ENCODE measurements around the gene ZNF841. TPM values are rescaled to one million over a fixed set of nuclear protein-coding genes. Genes with fewer than 3 reads are reported as not detected.
"Not testable (repeated sequence)": the region's sequence is repeated elsewhere in the genome, so short reads cannot be mapped to it uniquely, and the experiment has no call there.

ZNF841 gene
- total and polyA plus RNA-seq, 2 of the 13 experiments (the other 11 are each of a cell fraction or from before 2014, with no cell fraction given): 6.2 to 14.2 TPM

- TF ChIP-seq POLR2A (IDR thresholded peaks at IDR 0.05; ENCODE audit: insufficient read depth in 1 of 2, low read depth in 2 of 2, low read length in 2 of 2): 0 out of 4 replicates have a peak, but pooled peaks of 1 of the 2 experiments have one; percentile 18
- peak; percentile 49; the same call in 1 of the 2 replicates for TF ChIP-seq MYC (CRISPR knock-in tag; IDR thresholded peaks at IDR 0.05; ENCODE audit: borderline replicate concordance)
- TF ChIP-seq ZFX (CRISPR knock-in tag; IDR thresholded peaks at IDR 0.05; ENCODE audit: low read depth): peak; percentile 61; the same call in 1 of the 2 replicates
- TF ChIP-seq ARNTL (CRISPR knock-in tag; IDR thresholded peaks at IDR 0.05): peak; percentile 57
- TF ChIP-seq TFDP1 (CRISPR knock-in tag; IDR thresholded peaks at IDR 0.05; ENCODE audit: borderline replicate concordance): peak; percentile 52; the same call in 1 of the 2 replicates
Measured at GRCh38 chr19:52026255-52026990, 69.1 kb downstream of the ZNF841 start (continued).

GRCh38 chr19:52024478-52024877, 71.1 kb downstream of the ZNF841 start:
- peak; percentile 75 for DNase-seq (ENCODE audit: low spot score)
- BruUV-seq (replicated peaks); H3K4me3 ChIP-seq (replicated peaks in 1 of 3; ENCODE audit: insufficient read depth in 1 of 3, low read depth in 2 of 3, low read length in 3 of 3); CTCF ChIA-PET (ENCODE audit: low intra/inter-chr PET ratio, low total read pairs); ATAC-seq; intact Hi-C loops (cut with micrococcal nuclease; ENCODE audit: unreplicated experiment); H3K9ac ChIP-seq (ENCODE audit: insufficient read depth, low read depth, low read length); in situ Hi-C loops (cut with HindIII; ENCODE audit: extremely low pct_ligation_motif_present, low pct_unique_long_range_greater_than_20kb); H4K20me1 ChIP-seq (ENCODE audit: insufficient read depth, low read length); H3K27me3 ChIP-seq (ENCODE audit: control insufficient read depth in 1 of 2, insufficient read depth in 2 of 2, low read length in 2 of 2); H3K9me3 ChIP-seq (ENCODE audit: low read length); H2AFZ ChIP-seq (ENCODE audit: low read length): not testable (repeated sequence)
- peaks cover 21 to 50% of the 10 kb centered on the region in 2 experiments for H3K36me3 ChIP-seq (replicated peaks in 1 of 2; ENCODE audit: control insufficient read depth in 1 of 2, insufficient read depth in 2 of 2, low read length in 2 of 2)
- peak; percentile 12 for FAIRE-seq
- H3K27ac ChIP-seq (ENCODE audit: extremely low read length, insufficient read depth, low read length): peak overlapping the region; percentile 50
- peaks cover 63% of the 10 kb centered on the region for H3K4me1 ChIP-seq (ENCODE audit: insufficient read depth, low read length)
- H3K79me2 ChIP-seq (ENCODE audit: insufficient read depth, low read length): peaks cover 67% of the 10 kb centered on the region
- peak overlapping the region; percentile 34; the same call in 1 of the 2 replicates for H3K4me2 ChIP-seq (ENCODE audit: low read depth, low read length)
- WGBS (ENCODE audit: low lambda C conversion rate): 18% methylated on average over 4 of the region's 4 CpGs
- POLR2A ChIA-PET: interaction anchor here (1.0 to 1.2 kb wide), 2 partner anchors 10 to 17 kb away, joined by 3 read pairs; partner anchors contain the start of gene ZNF615
- TF ChIP-seq PITX1 (CRISPR knock-in tag; IDR thresholded peaks at IDR 0.05): peak; percentile 99
- peak; percentile 52; the same call in 1 of the 2 replicates for TF ChIP-seq MIXL1 (CRISPR knock-in tag; IDR thresholded peaks at IDR 0.05)
- peak; percentile 36; the same call in 1 of the 2 replicates for TF ChIP-seq TBX2 (CRISPR knock-in tag; IDR thresholded peaks at IDR 0.05; ENCODE audit: borderline replicate concordance)
- peak; percentile 82; the same call in 1 of the 2 replicates for TF ChIP-seq HNF1A (IDR thresholded peaks at IDR 0.05; ENCODE audit: low read depth)
- peak; percentile 90 for TF ChIP-seq HNF1A (CRISPR knock-in tag; IDR thresholded peaks at IDR 0.05; ENCODE audit: borderline replicate concordance)
- 0 out of 2 replicates have a peak, but pooled peaks have one; percentile 15 for TF ChIP-seq ATF2 (CRISPR knock-in tag; IDR thresholded peaks at IDR 0.05)
- TF ChIP-seq ZBTB25 (CRISPR knock-in tag; IDR thresholded peaks at IDR 0.05): 0 out of 2 replicates have a peak, but pooled peaks have one; percentile 15
- TF ChIP-seq FOXJ3 (CRISPR knock-in tag; IDR thresholded peaks at IDR 0.05; ENCODE audit: borderline replicate concordance): peak; percentile 18; the same call in 1 of the 2 replicates
- TF ChIP-seq NCOA2 (CRISPR knock-in tag; IDR thresholded peaks at IDR 0.05): peak; percentile 65

Measured in HepG2 (cell line).